Measurements from ENCODE around the gene CPNE2.
A peak's percentile ranks its signal among the peaks of the same experiment; 100 is the strongest.

The CPNE2 gene

DNA sequence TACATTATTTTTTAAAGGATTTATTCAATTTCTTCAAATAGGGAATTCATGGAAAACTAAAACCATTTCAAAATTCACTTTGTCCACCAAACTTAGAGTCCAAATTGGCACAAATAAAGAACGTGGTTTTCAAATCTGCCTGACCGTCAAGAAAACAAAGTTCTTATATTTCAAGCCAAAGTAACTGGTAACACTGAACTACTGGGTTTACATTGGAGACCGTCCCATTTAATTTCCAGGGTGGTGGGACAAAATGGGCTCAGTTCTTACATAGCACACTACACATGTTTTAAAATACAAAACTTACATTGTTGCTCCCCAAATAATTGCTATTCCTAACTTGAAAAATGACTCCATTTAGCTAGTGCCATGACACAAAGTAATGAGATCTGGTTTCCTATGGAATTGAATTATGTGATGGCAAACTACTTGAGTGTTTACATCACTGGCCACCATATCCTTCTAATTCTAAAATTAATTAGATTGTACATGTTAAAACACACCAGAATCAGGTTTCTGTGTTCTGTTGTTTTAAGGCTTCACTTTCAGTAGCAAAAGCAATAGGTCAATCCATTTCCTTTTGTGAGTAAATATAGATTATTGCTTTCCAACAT, 86.9 kb downstream of the CPNE2 start:
- H3K36me3 ChIP-seq (ENCODE audit: low read depth): peaks cover 21% of the 10 kb centered on the region
- H3K9me3 ChIP-seq (ENCODE audit: severe bottlenecking): no peaks in the 10 kb centered on the region
- ATAC-seq (ENCODE audit: low read depth): no peak
- H3K27me3 ChIP-seq (ENCODE audit: insufficient read depth, poor library complexity, severe bottlenecking): no peaks in the 10 kb centered on the region
- DNase-seq (ENCODE audit: low spot score): no peak
- H3K4me1 ChIP-seq (ENCODE audit: insufficient read depth, poor library complexity, severe bottlenecking): peaks cover 2% of the 10 kb centered on the region
- no peak overlapping the region for H3K4me3 ChIP-seq (ENCODE audit: severe bottlenecking)
- TF ChIP-seq, protein P1, sequence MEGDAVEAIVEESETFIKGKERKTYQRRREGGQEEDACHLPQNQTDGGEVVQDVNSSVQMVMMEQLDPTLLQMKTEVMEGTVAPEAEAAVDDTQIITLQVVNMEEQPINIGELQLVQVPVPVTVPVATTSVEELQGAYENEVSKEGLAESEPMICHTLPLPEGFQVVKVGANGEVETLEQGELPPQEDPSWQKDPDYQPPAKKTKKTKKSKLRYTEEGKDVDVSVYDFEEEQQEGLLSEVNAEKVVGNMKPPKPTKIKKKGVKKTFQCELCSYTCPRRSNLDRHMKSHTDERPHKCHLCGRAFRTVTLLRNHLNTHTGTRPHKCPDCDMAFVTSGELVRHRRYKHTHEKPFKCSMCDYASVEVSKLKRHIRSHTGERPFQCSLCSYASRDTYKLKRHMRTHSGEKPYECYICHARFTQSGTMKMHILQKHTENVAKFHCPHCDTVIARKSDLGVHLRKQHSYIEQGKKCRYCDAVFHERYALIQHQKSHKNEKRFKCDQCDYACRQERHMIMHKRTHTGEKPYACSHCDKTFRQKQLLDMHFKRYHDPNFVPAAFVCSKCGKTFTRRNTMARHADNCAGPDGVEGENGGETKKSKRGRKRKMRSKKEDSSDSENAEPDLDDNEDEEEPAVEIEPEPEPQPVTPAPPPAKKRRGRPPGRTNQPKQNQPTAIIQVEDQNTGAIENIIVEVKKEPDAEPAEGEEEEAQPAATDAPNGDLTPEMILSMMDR (IDR thresholded peaks at IDR 0.05; ENCODE audit: poor library complexity, severe bottlenecking): no peak
- H3K27ac ChIP-seq (ENCODE audit: poor library complexity, severe bottlenecking): no peak overlapping the region

DNA sequence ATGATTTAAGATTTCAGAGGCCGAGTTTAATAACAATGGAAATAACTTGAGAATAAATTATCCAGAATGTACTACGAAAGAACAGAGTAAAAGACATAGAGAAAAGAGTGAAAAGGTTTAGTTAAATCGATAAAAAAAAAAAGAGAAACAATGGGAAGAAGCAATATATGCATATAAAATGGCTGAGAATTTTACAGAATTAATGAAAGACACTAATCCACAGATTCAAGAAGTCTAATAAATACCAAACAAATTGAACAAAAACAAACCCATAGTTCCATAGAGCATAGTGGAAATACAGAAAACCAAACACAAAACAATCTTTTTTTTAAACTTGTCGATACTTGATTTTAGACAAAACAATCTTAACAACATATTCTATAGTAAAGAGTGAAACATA, 91.7 kb downstream of the CPNE2 start:
- Histone ChIP-seq H3K4me3 (ENCODE audit: severe bottlenecking) (no peak overlapping the region), H3K27me3 (ENCODE audit: insufficient read depth, poor library complexity, severe bottlenecking) (no peaks in the 10 kb centered on the region), H3K36me3 (ENCODE audit: low read depth) (no peaks in the 10 kb centered on the region), H3K27ac (ENCODE audit: poor library complexity, severe bottlenecking) (no peak overlapping the region), H3K4me1 (ENCODE audit: insufficient read depth, poor library complexity, severe bottlenecking) (peaks cover 6% of the 10 kb centered on the region), H3K9me3 (ENCODE audit: severe bottlenecking) (no peaks in the 10 kb centered on the region)
- DNase-seq (ENCODE audit: low spot score): no peak
- no peak for ATAC-seq (ENCODE audit: low read depth)
- TF ChIP-seq, protein P1 (IDR thresholded peaks at IDR 0.05; ENCODE audit: poor library complexity, severe bottlenecking): no peak

DNA sequence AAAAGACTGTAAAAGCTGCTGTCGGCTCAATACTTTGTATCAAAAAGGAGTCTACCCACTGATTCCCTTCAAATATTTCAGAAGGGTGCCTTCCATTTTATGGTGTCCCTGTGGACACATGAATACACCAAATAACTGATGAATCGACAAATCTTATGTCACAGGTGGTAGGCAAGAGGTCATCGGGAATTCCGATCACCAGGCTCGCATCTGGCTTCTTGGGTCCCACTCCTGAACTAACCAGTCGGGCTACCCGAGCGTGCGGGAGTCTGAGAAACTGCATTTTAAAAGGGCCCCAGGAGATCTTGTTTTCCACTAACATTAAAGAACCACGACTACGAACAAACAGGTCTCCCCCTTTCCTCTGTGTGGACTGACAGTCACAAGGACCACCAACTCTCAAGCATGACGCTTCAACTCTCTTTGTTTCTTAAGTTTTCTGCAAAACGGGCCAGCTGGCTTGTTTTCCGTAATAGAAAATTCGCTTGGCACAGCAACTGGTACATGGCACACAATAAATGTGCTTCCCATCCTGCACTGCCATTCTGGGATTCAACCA, 92.6 kb downstream of the CPNE2 start:
- H3K4me3 ChIP-seq (ENCODE audit: severe bottlenecking): peak overlapping the region; percentile 79
- no peak for DNase-seq (ENCODE audit: low spot score)
- TF ChIP-seq, protein P1 (IDR thresholded peaks at IDR 0.05; ENCODE audit: poor library complexity, severe bottlenecking): no peak
- ATAC-seq (ENCODE audit: low read depth): no peak
- H3K4me1 ChIP-seq (ENCODE audit: insufficient read depth, poor library complexity, severe bottlenecking): peaks cover 7% of the 10 kb centered on the region
- H3K27ac ChIP-seq (ENCODE audit: poor library complexity, severe bottlenecking): peak overlapping the region; percentile 84
- no peaks in the 10 kb centered on the region for H3K27me3 ChIP-seq (ENCODE audit: insufficient read depth, poor library complexity, severe bottlenecking)
- H3K36me3 ChIP-seq (ENCODE audit: low read depth): peaks cover 4% of the 10 kb centered on the region; the same call in 1 of the 2 replicates
- no peaks in the 10 kb centered on the region for H3K9me3 ChIP-seq (ENCODE audit: severe bottlenecking)

DNA sequence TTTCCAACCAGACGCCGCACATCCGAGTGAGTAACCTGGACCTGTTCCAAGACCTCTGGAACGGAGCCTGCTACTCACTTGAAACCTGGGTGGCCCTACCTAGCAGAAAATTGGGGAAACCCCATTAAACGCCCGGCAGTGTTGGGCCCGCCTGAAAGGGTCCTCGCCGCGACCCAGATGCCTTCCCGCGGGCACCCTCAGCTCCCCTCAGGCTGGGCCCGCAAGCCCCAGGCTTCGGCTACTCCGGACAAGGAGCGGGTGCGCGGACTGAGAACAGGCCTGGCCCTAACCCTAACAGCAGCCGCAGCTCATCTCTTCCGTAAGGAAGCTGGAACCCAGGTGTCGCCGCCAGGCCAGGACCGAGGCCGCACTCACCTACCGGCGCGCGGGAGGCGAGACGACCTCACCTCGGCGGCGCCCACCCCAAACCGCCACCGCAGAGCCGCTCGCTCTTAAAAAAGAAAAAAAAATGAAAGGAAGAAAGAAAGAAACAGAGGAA, 93.1 kb downstream of the CPNE2 start:
- H3K36me3 ChIP-seq (ENCODE audit: low read depth): peaks cover 5% of the 10 kb centered on the region; the same call in 1 of the 2 replicates
- H3K27ac ChIP-seq (ENCODE audit: poor library complexity, severe bottlenecking): peak overlapping the region; percentile 84
- H3K4me3 ChIP-seq (ENCODE audit: severe bottlenecking): peak overlapping the region; percentile 79
- DNase-seq (ENCODE audit: low spot score) (no peak), ATAC-seq (ENCODE audit: low read depth) (peak; percentile 13; the same call in 2 of the 3 replicates)
- TF ChIP-seq, protein P1 (IDR thresholded peaks at IDR 0.05; ENCODE audit: poor library complexity, severe bottlenecking): no peak
- no peaks in the 10 kb centered on the region for H3K27me3 ChIP-seq (ENCODE audit: insufficient read depth, poor library complexity, severe bottlenecking)
- no peaks in the 10 kb centered on the region for H3K9me3 ChIP-seq (ENCODE audit: severe bottlenecking)
- H3K4me1 ChIP-seq (ENCODE audit: insufficient read depth, poor library complexity, severe bottlenecking): peaks cover 13% of the 10 kb centered on the region
